Mucosa of rectum (tissue), 2 donors: ENCODE results near the gene OR4N5.

Experiments used
- H3K27ac ChIP-seq, 2 donors: one replicate each; pipeline ENCODE4 v1.7.0; 2013; ENCODE audit warnings: inconsistent platforms in 2 of 2, low read depth in 2 of 2, low read length in 2 of 2
- H3K27me3 ChIP-seq, 2 donors: one replicate each; pipeline ENCODE4 v1.7.0; 2013; ENCODE audit warnings: low read length in 2 of 2; ENCODE audit not compliant: control insufficient read depth in 2 of 2, insufficient read depth in 2 of 2
- H3K36me3 ChIP-seq, 2 donors: one replicate each; pipeline ENCODE4 v1.7.0; 2013; ENCODE audit warnings: low read length in 2 of 2; ENCODE audit not compliant: control insufficient read depth in 2 of 2, insufficient read depth in 2 of 2
- H3K4me1 ChIP-seq, 2 donors: one replicate each; pipeline ENCODE4 v1.7.0; 2013; ENCODE audit warnings: low read length in 2 of 2, mild to moderate bottlenecking in 1 of 2; ENCODE audit not compliant: control insufficient read depth in 2 of 2, insufficient read depth in 2 of 2
- H3K4me3 ChIP-seq, 2 donors: one replicate each; pipeline ENCODE4 v1.7.0; 2013; ENCODE audit warnings: low read length in 2 of 2
- H3K9ac ChIP-seq, 2 donors: one replicate each; pipeline ENCODE4 v1.7.0; 2013; ENCODE audit warnings: low read length in 2 of 2, low read depth in 1 of 2, mild to moderate bottlenecking in 1 of 2
- H3K9me3 ChIP-seq, 2 donors: one replicate each; pipeline ENCODE4 v1.7.0; 2013; ENCODE audit warnings: low read length in 2 of 2; ENCODE audit not compliant: control insufficient read depth in 2 of 2
- donor health status: healthy.
- donor health status: Normal muscosa, but diverticular disease.

The OR4N5 gene

DNA sequence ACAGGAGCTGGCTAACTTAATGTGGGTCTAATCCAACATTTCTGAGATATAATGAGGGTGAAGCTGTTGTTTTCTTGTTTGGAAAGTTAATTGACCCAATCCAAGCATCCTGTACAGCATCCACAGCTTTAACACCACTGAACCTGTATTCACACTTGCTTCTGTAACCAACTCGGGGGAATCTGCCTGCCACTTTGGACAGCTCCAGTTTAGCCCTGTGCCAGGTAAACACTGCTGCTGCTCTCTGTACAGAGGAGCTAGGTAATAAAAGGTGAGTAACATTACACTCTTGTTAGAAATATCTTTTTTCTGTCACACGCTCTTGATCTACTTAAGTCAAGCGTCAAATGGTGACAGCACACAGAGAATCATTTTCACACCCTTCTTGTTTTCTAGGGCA lies 52.8 kb downstream of the OR4N5 start:
- Histone ChIP-seq H3K36me3 (no peaks in the 10 kb centered on the region), H3K27me3 (no peaks in the 10 kb centered on the region), H3K4me1 (no peaks in the 10 kb centered on the region), H3K9me3 (no peaks in the 10 kb centered on the region), H3K27ac (no peak overlapping the region), H3K4me3 (no peak overlapping the region), H3K9ac (no peak overlapping the region)

DNA sequence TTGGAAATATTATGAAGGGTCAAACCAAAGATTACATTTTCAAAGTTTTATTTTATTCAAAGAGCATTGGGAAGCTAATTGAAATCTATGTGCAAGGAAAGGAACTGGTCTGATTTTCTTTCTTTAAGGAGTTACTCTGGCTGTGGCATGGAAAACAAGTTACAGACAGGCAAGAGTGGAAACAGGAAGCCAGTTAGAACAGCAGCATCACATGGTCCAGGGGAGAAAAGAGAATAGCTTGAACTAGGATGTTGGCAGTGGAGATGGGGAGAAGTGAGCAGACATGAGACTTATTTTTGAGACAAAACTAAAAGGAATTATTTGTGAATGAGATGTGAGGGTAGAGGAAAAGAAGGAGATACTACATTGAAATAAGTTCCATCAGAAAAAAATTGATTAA lies 55.5 kb downstream of the OR4N5 start:
- H3K27me3 ChIP-seq = no peaks in the 10 kb centered on the region
- no peak overlapping the region for H3K9ac ChIP-seq
- H3K4me1 ChIP-seq = no peaks in the 10 kb centered on the region
- no peaks in the 10 kb centered on the region for H3K9me3 ChIP-seq
- H3K36me3 ChIP-seq = no peaks in the 10 kb centered on the region
- no peak overlapping the region for H3K27ac ChIP-seq
- no peak overlapping the region for H3K4me3 ChIP-seq
